Mucosa of descending colon (tissue), 3 donors: ENCODE results near the gene FAM168A. TPM values are rescaled to one million over a fixed set of nuclear protein-coding genes. Genes with fewer than 3 reads are reported as not detected.

Experiments
- ATAC-seq: fragments of 200-7000 bp; cut with Tn5 transposase; one replicate; pipeline ENCODE4 v1.9.1; 2020; ENCODE audit warnings: mild to moderate bottlenecking, moderate library complexity
- DNase-seq, 3 donors: peaks; one replicate each; pipeline ENCODE4 v3.0.0-alpha.2; 2020
- H3K36me3 ChIP-seq: fragments of 200-600 bp; one replicate; pipeline ENCODE4 v1.8.0; 2021; ENCODE audit warnings: low read depth, mild to moderate bottlenecking
- H3K4me1 ChIP-seq: fragments of 200-600 bp; one replicate; pipeline ENCODE4 v1.8.0; 2021; ENCODE audit warnings: low read depth, mild to moderate bottlenecking
- H3K4me3 ChIP-seq: fragments of 200-600 bp; one replicate; pipeline ENCODE4 v1.8.0; 2021; ENCODE audit warnings: mild to moderate bottlenecking
- H3K9me3 ChIP-seq: fragments of 200-600 bp; one replicate; pipeline ENCODE4 v1.8.0; 2021; ENCODE audit warnings: mild to moderate bottlenecking
- intact Hi-C, 2 donors: fragments of 100-400 bp; cut with DNase I in 1 of 2; cut with micrococcal nuclease in 1 of 2; formaldehyde crosslinking; loops; one replicate each; pipeline versions ENCODE4 v1.11.0 to v1.11.1; 2022; cut with DNase I, micrococcal nuclease
- total RNA-seq, 3 donors: library from RNA; stranded (reverse); fragmentation: NEBNext Ultra II Directional in 2 of 3; extraction: Animal tissue kit (Norgen Biotek cat#: 25700) in 2 of 3; gene quantifications; one replicate each; pipeline versions ENCODE4 v1.2.1 to v1.2.4, GENCODE V29; 2021 to 2023
- TF ChIP-seq, protein P1 (sequence below): fragments of 200-600 bp; IDR thresholded peaks from one replicate; pipeline ENCODE4 v1.8.0; 2022; ENCODE audit warnings: antibody characterized with exemption, mild to moderate bottlenecking
- donor health status: DM: no; HTN: no; CAD: no; lungs with moderate emphysema.
- donor health status: DM: no; HTN: no; CAD: no.
- donor health status: DM: no; HTN: yes; CAD: no.

FAM168A gene
- total RNA-seq, 3 donors from 2014 or later, result 16.6 to 46.4 (median 19.9) TPM

GRCh38 chr11:73397468-73398131 is 200.3 kb downstream of the FAM168A start:
- TF ChIP-seq, protein P1, sequence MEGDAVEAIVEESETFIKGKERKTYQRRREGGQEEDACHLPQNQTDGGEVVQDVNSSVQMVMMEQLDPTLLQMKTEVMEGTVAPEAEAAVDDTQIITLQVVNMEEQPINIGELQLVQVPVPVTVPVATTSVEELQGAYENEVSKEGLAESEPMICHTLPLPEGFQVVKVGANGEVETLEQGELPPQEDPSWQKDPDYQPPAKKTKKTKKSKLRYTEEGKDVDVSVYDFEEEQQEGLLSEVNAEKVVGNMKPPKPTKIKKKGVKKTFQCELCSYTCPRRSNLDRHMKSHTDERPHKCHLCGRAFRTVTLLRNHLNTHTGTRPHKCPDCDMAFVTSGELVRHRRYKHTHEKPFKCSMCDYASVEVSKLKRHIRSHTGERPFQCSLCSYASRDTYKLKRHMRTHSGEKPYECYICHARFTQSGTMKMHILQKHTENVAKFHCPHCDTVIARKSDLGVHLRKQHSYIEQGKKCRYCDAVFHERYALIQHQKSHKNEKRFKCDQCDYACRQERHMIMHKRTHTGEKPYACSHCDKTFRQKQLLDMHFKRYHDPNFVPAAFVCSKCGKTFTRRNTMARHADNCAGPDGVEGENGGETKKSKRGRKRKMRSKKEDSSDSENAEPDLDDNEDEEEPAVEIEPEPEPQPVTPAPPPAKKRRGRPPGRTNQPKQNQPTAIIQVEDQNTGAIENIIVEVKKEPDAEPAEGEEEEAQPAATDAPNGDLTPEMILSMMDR, result no peak
- DNase-seq (peak in 1 of 3 donors; percentile 16), ATAC-seq (no peak)
- H3K4me3 ChIP-seq, result no peak overlapping the region
- no peaks in the 10 kb centered on the region for H3K9me3 ChIP-seq
- intact Hi-C loops, result no loop called here
- no peaks in the 10 kb centered on the region for H3K36me3 ChIP-seq
- H3K4me1 ChIP-seq, result no peaks in the 10 kb centered on the region

- Histone ChIP-seq H3K4me3 (no peak overlapping the region), H3K36me3 (no peaks in the 10 kb centered on the region), H3K9me3 (no peaks in the 10 kb centered on the region), H3K4me1 (no peaks in the 10 kb centered on the region)
- DNase-seq, result no peak
- TF ChIP-seq, protein P1, result no peak
- ATAC-seq, result no peak
- intact Hi-C loops, result no loop called here
These were observed 200.9 kb downstream of the FAM168A start for GRCh38 chr11:73396985-73397384.

- ATAC-seq (no peak), DNase-seq (peak in 1 of 3 donors; percentile 13)
- intact Hi-C loops, result no loop called here
- TF ChIP-seq, protein P1, result no peak
- Histone ChIP-seq H3K9me3 (no peaks in the 10 kb centered on the region), H3K4me1 (no peaks in the 10 kb centered on the region), H3K4me3 (no peak overlapping the region), H3K36me3 (no peaks in the 10 kb centered on the region)
These were observed 201.5 kb downstream of the FAM168A start for GRCh38 chr11:73396251-73396930.

DNA sequence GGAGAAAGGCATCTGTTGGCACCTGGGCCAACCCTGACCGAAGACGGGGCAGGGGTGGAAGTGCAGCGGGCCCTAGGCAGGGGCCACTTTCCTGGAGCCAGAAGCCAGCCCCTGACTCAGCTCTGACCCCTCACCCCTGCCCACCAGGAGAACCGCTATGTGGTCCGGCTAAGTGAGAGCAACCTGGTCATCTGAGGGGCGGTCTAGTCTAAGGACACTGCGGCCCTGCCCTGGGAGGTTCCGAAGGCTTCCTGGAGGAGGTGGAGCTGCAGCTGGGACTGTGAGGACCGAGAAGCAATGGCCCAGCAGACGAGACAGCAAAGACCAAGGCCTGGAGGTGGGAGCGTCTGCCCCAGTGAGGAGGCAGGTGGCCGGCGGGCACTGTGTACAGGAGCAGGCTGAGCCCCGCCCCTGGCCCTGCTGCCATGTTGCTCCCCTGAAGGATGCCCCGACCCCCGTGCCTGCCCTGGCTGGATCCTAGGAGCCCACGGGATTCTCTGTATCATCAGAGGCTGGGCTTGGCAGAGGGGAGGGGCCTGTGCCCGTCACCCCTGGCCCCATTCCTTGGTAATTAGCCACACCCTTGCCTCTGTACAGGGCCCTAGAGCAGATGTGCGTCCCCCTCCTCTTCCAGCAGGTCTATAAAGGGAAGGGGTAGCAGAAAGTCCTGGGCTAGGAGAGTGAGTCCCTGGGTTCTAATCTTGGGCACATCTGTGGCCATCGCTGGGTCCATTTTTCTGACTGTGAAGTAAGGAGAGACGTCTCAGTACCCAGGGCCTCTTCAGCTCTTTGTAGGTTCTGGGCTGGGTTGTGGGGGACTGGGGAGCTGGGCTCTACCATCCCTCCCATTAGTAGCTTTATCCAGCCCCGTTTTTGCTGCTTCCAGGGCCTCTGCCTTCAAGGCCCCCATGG is 202.4 kb downstream of the FAM168A start:
- no peak overlapping the region for H3K4me3 ChIP-seq
- no peaks in the 10 kb centered on the region for H3K36me3 ChIP-seq
- H3K4me1 ChIP-seq, result no peaks in the 10 kb centered on the region
- TF ChIP-seq, protein P1, result no peak
- no peaks in the 10 kb centered on the region for H3K9me3 ChIP-seq
- ATAC-seq, result no peak
- intact Hi-C loops, result no loop called here
- DNase-seq, result peak in 1 of 3 donors; percentile 23

- no peaks in the 10 kb centered on the region for H3K4me1 ChIP-seq
- H3K36me3 ChIP-seq, result no peaks in the 10 kb centered on the region
- TF ChIP-seq, protein P1, result no peak
- no peaks in the 10 kb centered on the region for H3K9me3 ChIP-seq
- H3K4me3 ChIP-seq, result no peak overlapping the region
- intact Hi-C loops, result no loop called here
- ATAC-seq, result no peak
- peak in 1 of 3 donors; percentile 21 for DNase-seq
These were observed 203.3 kb downstream of the FAM168A start for GRCh38 chr11:73394416-73395296.
